NCI-H510A treated with DMSO at 0.1 percent for 48 hours (cell line): ENCODE measurements around the gene RNPEP.
A peak's percentile ranks its signal among the peaks of the same experiment; 100 is the strongest.
"Not testable (repeated sequence)": the region's sequence is repeated elsewhere in the genome, so short reads cannot be mapped to it uniquely, and the experiment has no call there.

Source experiments
- DNase-seq: peaks from one replicate; lab custom pipeline; 2025; lab: John Stamatoyannopoulos, UW

The RNPEP gene

DNA sequence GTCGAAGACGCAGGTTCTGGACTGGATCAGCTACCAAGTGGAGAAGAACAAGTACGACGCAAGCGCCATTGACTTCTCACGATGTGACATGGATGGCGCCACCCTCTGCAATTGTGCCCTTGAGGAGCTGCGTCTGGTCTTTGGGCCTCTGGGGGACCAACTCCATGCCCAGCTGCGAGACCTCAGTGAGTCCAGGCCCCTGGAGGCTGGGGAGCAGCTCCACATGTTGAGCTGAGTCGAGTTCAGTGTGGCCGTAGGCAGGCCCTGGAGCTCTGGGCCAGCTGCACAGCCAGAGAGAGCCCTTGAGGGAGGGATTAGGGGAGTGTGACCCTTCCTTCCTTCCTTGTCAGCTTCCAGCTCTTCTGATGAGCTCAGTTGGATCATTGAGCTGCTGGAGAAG is 29.5 kb downstream of the RNPEP start:
- DNase-seq: peak; percentile 48

DNA sequence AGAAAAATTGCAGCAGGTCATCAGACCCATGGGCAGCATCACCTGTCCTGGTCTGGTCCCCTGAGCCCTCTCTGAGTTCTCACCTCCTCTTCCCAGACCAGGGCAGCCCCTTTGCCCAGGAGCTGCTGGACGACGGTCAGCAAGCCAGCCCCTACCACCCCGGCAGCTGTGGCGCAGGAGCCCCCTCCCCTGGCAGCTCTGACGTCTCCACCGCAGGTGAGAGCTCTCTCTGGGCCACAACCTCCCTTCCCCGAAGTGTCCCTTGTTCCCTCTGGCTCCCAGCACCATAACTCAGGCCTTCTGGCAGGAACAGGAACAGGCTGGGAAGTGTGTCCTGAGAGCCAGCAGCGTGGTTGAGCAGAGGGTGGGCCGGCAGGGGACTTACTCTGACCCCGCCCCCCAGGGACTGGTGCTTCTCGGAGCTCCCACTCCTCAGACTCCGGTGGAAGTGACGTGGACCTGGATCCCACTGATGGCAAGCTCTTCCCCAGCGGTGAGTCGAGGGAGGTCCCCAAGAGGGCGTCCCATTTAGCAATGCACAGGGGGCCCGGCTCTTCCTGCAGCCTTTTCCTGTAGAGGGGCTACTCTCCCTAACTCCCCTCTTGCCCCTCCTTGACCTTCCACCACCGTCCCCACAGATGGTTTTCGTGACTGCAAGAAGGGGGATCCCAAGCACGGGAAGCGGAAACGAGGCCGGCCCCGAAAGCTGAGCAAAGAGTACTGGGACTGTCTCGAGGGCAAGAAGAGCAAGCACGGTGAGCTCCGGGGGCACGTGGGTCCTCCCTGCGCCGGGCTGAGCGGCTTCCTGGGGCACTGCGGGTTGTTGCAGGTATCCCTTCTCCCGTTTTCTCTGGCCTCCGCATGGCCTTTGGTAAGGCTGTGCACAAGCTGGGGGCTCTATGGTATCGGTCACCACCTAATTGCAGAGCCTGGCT is 30.4 kb downstream of the RNPEP start:
- peak; percentile 17 for DNase-seq

DNA sequence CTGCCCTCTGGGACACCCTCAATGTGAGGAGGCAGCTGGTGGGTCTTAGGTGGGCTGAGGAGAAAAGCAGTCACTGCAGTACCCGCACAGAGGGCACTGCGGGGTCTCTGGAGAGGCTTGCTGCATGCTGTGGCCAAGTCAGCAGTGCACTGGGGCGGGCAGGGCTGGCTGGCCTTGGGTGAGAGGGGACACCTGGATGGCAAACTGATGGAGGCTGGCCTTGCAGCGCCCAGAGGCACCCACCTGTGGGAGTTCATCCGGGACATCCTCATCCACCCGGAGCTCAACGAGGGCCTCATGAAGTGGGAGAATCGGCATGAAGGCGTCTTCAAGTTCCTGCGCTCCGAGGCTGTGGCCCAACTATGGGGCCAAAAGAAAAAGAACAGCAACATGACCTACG is 31.2 kb downstream of the RNPEP start:
- DNase-seq: no peak

DNA sequence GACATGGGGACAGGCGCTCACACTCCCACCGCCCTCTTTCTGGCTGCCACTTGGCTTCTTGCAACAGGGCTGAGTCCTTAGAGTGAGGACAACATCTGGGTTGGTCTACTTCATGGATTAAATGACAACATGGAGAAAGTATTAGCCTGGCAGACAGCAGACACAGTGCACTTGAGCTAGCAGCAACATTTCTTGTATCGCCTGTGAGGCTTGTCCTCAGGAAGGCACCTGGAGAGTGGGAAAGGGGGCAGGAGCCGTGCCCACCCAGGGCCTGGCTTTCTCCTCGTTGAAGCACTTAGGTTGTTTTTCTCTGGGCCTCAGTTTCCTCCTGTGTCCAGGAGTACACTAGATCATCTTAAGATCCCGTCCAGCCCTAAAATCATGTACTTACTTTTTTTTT is 31.6 kb downstream of the RNPEP start:
- no peak for DNase-seq

DNA sequence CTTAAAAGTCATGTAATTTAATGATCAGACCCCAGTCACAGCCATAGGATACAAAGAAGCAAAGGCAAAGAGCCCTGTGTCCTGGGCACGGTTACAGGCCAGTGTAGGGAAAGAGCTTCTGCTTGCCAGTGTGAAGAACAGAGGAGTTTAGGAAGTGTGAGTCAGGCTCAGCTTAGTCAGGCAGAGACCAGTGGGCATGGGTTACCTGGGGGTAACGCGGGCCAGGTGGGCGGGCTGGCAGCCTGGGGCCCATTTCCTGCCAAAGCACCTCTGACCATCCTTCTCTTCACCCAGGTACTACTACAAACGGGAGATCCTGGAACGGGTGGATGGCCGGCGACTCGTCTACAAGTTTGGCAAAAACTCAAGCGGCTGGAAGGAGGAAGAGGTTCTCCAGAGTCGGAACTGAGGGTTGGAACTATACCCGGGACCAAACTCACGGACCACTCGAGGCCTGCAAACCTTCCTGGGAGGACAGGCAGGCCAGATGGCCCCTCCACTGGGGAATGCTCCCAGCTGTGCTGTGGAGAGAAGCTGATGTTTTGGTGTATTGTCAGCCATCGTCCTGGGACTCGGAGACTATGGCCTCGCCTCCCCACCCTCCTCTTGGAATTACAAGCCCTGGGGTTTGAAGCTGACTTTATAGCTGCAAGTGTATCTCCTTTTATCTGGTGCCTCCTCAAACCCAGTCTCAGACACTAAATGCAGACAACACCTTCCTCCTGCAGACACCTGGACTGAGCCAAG is 32.6 kb downstream of the RNPEP start:
- DNase-seq: no peak

DNA sequence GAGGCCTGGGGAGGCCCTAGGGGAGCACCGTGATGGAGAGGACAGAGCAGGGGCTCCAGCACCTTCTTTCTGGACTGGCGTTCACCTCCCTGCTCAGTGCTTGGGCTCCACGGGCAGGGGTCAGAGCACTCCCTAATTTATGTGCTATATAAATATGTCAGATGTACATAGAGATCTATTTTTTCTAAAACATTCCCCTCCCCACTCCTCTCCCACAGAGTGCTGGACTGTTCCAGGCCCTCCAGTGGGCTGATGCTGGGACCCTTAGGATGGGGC is 33.2 kb downstream of the RNPEP start:
- DNase-seq: no peak

DNA sequence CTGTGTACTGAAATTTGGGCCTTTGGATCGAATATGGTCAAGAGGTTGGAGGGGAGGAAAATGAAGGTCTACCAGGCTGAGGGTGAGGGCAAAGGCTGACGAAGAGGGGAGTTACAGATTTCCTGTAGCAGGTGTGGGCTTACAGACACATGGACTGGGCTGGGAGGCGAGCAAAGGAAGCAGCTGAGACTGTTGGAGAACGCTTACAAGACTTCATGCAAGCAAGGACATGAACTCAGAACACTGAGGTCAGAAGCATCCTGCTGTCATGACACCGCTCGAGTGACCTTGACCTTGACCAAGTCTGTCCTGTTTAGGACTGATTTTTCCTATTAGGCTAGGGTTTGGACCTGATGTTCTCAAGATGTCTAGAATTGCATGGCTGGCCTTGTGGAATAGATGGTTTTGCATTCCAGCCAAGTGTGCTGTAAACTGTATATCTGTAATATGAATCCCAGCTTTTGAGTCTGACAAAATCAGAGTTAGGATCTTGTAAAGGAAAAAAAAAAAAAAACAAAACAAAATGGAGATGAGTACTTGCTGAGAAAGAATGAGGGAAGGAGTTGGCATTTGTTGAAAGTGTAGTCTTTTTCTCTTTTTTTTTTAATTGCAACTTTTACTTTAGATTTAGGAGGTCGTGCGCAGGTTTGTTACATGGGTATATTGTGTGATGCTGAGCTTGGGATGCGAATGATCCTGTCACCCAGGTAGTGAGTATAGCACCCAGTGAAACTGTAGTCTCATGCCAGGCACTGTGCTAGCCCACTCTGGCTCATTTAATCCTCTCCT is 33.8 kb downstream of the RNPEP start:
- DNase-seq: no peak

DNA sequence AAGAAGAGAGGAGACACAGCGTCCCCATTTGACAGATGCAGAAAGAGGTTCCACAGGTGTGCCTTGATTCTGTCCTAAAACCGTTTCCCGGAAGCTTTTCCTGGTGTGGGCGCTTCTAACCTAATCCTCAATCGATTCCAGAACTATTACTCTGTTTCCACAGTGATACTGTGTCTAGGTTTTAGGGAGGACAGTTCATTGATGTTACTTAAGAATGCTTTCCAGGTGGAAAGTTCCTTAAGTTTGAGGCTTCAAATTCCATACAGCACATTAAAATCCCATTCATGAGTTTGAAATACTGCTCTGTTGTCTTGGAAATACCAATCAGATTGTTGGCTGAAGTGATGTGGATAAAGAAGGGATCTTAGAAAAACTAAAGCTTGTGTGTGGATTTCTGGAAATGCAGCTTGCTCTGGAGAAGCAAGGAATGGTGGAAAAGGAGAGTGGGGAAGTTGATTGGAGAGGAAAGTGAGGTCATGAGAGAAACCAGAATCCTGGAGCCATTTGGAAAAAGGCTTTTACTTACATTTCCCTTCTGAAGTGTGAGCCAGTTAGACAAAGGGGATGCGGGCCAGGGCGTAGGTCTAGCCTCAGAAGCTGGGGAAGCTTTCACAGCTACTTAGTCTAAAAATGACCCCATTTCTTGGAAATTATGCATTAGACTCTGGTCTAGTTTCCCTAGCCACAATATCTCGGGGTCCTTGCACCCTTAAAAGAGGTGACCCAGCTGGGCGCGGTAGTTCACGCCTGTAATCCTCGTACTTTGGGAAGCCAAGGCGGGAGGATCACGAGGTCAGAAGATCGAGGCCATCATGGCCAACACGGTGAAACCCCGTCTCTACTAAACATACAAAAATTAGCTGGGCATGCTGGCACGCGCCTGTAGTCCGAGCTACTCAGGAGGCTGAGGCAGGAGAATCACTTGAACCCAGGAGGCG is 34.6 kb downstream of the RNPEP start:
- DNase-seq: no peak

DNA sequence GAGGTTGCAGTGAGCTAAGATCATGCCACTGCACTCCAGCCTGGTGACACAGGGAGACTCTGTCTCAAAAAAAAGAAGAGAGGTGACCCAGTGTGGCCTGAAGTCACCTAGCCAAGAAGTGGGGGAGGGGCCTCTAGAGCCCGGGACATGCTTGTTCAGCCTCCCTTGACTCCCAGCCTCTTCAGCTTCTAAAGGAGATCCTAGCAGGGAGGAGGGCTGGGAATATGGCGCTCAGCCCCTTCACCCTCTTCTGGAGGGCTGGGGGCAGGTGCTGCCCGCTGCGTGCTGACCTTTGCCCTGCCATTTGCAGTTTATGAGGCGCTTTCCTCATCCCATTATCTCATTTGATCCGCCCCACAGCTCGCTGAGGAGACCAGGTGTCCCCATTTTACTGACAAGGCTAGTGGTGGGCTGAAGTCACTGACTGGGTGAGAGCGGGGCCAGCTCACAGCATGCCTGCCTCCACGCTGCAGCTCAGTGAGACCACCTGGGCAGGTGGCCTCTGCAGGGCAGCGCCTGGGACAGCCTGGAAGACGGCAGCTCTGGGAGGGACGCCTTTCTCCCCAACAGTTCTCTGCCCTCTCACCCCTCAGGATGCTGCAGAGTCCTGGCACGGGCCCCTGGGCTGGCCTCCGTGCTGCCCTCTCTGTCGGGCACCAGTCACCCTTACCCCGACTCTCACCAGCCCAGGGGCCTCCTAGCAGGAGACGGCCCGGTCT is 35.5 kb downstream of the RNPEP start:
- peak; percentile 63 for DNase-seq

DNA sequence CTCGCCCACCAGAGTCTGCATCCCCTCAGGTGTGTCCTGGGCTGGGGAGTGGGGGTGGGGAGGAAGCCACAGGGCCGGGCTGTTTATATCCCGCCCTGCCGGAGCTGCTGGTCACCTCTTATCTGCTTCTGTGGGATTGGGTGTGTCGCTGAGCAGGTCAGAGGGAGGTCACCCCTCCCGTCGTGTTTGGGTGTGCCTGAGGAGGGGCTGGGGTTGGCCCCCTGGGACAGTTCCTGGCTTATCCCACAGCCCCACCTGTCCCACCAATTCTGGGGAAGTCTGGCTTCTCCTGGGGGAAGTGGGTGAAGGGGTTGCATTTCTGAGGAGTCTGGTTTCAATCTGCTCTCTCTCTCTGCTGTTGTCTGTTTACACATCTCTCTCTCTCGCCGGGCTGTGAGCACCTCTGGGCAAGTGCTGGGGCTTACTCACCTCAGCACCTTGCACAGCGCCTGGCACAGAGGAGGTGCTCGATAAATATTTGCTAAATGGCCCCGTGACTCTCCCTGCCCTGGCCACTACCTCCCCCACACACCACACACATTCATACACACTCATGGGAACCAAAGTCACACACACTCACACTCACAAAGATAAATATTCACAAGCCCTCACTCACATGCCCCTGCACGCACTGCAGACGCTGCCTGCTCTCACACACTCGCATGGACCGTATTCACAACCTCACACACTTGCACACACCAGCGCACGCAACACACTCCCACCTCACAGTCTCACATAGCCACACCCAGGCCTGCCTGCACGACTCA is 36.2 kb downstream of the RNPEP start:
- peak; percentile 84 for DNase-seq

DNA sequence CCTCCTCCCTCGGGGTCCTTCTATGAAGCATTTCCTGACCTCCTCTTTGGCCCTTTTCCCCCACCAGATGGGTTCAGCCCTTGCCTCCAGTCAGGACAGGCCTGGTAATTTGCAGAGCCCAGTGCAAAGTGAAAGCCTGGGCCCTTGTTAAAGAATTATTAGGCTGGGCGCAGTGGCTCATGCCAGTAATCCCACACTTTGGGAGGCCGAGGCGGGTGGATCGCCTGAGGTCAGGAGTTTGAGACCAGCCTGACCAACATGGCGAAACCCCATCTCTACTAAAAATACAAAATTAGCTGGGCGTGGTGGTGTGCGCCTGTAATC is 36.7 kb downstream of the RNPEP start:
- not testable (repeated sequence) for DNase-seq

DNA sequence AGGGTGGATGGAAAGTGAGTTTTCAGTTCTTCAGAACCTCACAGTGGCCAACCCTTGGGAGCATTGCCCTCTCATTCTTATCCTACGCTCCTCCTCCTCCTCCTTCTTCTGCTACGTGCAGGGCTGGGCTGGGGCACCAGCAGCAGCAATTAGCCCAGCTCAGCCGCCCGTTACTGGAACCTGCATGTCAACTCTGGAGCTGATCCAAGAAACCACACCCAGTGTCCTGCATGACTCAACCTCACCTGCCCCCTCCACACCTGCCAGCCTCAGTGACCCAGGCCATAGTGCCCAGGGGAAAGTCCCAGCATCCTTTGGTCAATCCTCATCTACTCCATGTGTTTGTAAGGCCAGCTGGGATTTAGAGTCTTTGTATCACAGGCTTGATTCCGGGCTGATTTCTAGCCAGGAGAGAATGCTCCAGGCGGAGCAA is 40.6 kb downstream of the RNPEP start:
- DNase-seq: peak; percentile 91

DNA sequence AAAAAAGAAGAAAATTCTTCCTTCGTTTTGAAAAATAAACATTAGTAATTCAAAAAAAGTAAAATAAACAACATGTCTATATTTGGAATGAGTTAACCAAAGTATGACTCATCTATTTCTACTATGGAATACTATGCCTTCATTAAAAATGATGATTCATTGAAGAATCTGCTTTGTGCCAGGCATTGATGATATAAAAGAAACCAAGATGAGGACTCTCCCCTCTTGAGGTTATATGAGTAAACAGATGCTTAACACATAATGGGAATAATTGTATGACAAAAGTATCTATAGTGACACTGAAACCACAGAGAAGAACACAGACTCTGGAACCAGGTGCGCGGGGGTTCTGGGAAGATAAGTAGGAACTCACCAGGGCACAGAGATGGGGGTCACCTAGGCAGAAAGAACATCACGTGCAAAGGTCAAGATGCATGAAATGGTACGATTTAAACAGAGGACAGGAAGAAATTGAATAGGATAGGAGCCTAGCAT is 46.8 kb downstream of the RNPEP start:
- peak; percentile 62 for DNase-seq

DNA sequence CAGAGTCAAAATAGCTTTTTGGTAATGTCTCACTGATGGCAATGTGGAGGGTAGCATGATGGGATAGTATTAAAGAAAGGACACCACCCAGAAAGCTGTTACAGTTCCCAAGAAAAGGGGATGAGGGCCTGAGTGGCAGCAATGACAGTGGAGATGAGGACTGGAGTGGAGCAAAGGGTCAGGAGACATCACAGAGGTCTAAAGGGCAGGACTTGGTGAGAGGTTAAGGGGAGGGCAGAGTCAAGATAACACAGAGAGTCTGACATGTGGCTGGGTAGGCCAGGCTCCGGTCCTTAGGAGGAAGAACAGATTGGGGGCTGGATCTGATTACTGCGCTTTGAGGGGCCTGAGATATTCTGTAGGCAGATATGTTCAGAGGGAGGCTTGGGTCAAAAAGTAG is 47.3 kb downstream of the RNPEP start:
- no peak for DNase-seq

DNA sequence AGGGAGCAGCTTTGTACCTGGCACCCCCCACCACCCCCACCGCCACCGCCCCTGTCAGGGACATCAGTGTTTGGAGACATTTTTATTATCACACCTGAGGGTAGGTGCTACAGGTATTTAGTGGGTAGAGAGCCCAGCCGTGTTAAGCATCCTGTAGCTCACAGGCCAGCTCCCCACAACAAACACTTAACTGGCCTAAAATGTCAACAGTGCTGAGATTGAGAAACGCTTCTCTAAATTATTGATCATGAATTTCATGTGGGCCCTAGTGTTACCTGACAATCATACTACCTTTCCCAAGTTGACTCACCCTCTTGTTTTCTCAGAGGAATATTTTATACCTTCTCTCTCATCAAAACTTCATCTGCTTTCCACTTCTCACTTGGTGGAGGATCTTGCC is 49.3 kb downstream of the RNPEP start:
- no peak for DNase-seq

DNA sequence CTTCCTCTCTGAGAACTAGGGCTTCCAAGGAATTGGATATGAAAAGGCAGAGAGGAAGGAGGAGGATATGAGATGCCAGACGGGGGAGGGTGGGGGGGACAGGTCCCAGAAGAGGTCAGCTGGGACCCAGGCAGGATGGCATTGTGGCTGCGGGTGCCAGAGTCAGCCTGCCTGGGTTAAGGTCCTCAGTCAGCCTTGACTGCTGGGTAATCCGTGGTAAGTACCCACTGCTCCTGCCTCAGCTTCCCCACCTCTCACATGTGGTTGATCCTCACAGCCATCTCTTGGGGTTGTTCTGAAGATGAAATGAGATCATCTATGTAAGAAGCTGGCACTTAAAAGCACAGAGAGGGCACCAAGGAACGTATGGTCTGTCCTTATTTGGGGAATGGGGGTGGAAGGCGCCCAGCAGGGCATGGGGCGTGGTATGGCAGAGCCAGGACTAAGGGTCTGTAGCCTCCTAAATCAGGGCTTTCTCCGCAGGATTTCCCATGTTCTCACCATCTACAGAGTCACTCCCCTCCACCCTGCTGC is 51.8 kb downstream of the RNPEP start:
- no peak for DNase-seq

DNA sequence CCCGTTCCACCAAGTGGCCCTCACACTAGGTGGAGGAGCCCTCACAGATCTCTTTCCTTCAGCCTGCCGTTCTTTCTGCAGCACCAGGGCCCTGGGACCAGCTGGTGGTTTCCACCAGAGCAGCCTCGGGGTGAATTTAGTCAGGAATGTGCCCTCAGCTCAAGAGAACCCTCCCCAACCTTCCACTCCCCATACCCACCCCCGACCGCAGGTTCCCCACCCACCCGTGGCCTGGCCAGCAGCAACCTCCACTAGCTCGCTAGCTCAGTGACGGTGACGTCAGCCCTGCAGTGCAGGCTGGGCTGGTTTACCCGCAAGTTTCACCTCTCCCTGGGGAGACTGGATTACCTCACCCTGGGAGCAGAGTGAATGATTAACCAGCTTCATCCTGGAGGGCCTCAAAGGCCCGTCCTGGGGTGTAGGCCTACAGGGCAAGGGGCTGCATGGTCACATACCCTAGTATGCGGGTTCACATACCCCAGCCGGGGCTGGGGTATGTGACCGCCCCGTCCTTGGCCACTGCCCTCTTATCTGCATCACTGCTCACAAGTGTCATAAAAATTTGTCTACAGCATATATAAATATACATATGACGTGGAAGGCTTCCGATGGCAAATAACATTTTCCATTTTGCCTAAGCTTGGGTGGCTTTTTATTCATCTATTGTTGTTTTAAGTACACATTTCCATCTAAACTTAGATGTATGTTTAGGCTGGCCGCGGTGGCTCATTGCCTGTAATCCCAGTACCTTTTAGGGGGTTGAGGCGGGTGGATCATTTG is 52.4 kb downstream of the RNPEP start:
- peak; percentile 90 for DNase-seq

DNA sequence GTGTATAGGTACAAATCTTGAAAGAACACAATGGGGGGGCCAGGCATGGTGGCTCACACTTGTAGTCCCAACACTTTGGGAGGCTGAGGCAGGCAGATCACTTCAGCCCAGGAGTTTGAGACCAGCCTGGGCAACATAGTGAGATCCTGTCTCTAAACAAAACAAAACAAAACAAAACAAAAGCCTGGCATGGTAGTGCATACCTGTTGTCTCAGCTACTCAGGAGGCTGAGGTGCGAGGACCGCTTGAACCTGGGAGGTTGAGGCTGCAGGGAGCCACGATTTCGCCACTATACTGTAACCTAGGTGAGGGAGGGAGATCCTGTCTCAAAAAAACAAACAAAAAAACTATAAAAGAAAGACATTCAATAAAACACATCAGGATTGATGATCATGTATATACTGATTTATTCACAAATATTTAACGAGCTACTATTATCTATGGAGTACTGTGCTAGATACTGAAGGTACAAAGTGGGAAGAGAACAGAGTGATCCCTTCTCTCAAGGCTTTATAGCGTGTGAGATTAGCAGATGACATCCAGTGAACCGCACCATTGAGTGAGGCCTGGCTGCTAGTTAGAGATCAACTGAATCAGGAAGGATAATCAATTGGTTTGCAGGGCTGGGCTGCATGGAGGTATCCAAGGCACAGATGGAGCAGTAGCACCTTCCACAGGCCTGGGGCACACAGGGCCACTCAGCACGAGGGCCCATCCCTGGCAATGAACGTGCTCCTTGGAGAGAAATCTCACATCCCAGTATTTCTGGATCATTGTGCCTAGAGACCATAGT is 54.3 kb downstream of the RNPEP start:
- DNase-seq: no peak
